ENCODE measurements around the gene CATSPER3.

The CATSPER3 gene

GRCh38 chr5:135030956-135031812 is 63.5 kb downstream of the CATSPER3 start:
- no peak for DNase-seq

DNA sequence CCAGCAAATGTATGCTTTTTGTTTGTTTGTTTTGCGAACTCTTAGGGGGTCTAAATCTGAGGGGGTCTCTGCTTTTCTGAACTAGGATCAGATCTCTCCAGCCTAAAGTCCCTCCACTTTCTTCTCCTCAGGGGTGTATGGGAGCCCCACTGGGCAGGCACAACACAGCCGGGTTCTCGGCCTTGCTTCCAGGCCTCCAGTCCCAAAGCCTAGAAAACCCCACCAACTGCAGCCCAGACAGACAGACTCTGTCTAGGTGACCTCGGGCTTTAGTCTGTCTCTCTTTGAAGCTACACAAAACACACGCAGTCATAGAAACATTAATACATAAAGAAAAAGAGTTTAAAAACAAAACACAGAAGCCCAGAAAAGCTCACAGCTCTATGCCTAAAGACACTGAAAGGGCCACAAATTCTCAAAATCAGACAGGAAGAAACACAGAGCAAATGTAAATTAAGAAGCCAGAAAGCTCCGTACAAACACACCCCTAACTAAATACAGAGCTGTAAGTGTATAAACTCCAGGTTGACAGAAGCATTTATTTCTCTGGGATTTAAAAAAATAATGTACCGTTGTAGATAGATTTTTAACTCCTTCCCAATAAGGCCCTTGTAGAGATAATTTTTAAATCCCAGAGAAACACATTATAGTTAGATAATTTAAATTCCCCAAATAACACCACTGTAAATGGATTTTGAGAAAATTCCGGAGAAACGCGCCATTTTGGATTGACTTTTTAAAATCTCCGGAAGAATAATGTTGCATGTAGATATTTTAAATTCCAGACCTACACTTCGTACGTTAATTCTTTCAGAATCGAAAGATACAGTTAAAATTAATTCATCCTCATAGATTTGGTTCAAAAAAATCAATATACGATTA is 64.3 kb downstream of the CATSPER3 start:
- DNase-seq, result no peak

DNA sequence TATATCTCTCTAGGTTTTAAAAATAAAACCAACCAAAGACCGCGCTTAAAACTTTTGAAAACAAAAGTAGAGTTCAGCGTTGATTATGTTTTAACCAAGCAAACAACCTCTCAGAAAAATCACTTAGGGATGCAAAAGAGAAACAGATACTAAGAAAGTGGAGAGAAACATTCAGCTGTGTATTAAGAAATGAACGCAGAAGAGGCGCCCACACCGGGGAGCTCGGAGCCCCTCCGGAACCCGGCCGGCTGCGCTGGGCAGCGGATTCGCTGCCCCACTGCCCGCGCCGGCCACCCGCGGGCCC is 64.9 kb downstream of the CATSPER3 start:
- no peak for DNase-seq

GRCh38 chr5:135032999-135033861 is 65.5 kb downstream of the CATSPER3 start:
- DNase-seq, result no peak

GRCh38 chr5:135033901-135034235 is 66.2 kb downstream of the CATSPER3 start, which contains the start of gene PITX1:
Gene PITX1, minus strand, starts transcription at chr5:135034228. Its CDS starts 347 bp downstream, at chr5:135033881.
- no peak for DNase-seq

- DNase-seq, result no peak
Observed at GRCh38 chr5:135034236-135034962, 66.7 kb downstream of the CATSPER3 start.

GRCh38 chr5:135034963-135035677 is 67.4 kb downstream of the CATSPER3 start:
- DNase-seq, result no peak

- no peak for DNase-seq
Observed at GRCh38 chr5:135035678-135036030, 67.9 kb downstream of the CATSPER3 start.

- DNase-seq, result no peak
Observed at GRCh38 chr5:135036405-135036804, 68.7 kb downstream of the CATSPER3 start.

- DNase-seq, result no peak
Observed at GRCh38 chr5:135037519-135038204, 70.0 kb downstream of the CATSPER3 start.

- no peak for DNase-seq
Observed at GRCh38 chr5:135038205-135038812, 70.6 kb downstream of the CATSPER3 start.

GRCh38 chr5:135038813-135039270 is 71.1 kb downstream of the CATSPER3 start:
- no peak for DNase-seq

- no peak for DNase-seq
Observed at GRCh38 chr5:135039271-135040033, 71.7 kb downstream of the CATSPER3 start.

GRCh38 chr5:135040034-135040332 is 72.3 kb downstream of the CATSPER3 start:
- no peak for DNase-seq

GRCh38 chr5:135040333-135041144 is 72.8 kb downstream of the CATSPER3 start:
- no peak for DNase-seq

- DNase-seq, result no peak
Observed at GRCh38 chr5:135041145-135041587, 73.5 kb downstream of the CATSPER3 start.

DNA sequence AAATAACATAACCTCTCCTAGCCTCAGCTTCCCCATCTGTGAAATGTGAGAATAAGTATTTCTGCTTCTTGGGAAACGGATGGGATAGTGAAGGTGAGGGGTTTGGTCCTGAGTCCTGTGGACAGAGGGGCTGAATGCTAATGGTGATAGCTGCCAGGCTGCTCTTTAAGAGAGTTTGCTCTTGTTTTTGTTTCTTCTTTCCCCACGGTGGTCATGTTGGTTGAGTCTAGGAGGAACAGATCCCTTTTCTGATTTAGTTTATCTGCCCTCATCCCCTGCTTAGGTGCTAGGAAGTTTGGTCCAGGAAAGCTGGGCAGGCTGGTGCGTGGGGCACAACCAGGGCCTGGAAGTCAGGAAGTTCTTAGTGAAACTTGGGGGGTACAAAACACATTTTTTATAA is 74.0 kb downstream of the CATSPER3 start:
- DNase-seq, result no peak

DNA sequence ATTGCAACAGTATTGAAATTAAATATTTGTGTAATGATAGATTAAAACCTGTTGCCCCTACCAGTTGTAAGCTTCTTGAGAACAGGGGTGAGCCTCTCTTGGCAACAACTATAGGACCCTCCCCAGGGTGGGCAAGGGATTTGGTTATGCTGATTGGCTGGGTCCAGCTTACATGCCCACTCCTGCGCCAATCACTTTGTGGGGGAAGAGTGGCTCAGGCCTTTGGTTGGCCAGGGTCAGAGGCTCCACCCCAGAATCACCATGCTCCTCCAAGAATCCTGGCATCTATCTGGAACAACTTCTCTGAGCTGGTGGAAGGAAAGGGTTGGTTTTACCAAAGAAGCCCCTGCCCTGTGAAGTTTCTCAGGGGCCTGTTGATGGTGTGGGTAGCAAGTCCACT is 74.9 kb downstream of the CATSPER3 start:
- no peak for DNase-seq

DNA sequence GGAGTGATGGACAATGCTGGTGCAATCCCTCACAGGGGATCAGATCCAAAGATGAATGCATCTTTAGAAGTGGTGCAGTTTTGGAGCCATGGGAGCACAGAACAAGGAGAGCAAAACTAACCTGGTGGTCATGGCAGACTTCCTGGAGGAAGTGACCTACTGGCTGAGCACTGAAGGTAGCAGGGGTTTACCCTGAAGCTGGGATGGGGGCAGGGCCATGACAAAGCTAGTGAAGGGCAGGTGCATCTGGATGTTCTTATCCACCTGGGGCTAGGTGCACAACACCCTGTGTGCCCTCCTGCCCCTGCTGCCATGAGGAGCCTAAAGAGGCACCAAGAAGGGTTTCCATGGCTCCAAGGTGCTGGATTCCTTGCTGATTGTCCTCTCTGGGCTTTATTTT is 77.8 kb downstream of the CATSPER3 start:
- no peak for DNase-seq
